ELF-1 (cell line): ENCODE results near the gene POLD2.
"Not testable (repeated sequence)": the region's sequence is repeated elsewhere in the genome, so short reads cannot be mapped to it uniquely, and the experiment has no call there.

Experiments used
- DNase-seq: peaks from one replicate; pipeline ENCODE4 v3.0.0-alpha.2; 2016; ENCODE audit warnings: low read depth, low spot score

Gene POLD2

GRCh38 chr7:44123190-44124003, at the start of gene POLD2:
Gene POLD2, minus strand, starts transcription at chr7:44123548. Its CDS starts 1,495 bp downstream, at chr7:44122053.
- DNase-seq = peak; percentile 97

- DNase-seq = no peak
Measured at GRCh38 chr7:44172803-44173424, 49.6 kb upstream of the POLD2 start.

DNA sequence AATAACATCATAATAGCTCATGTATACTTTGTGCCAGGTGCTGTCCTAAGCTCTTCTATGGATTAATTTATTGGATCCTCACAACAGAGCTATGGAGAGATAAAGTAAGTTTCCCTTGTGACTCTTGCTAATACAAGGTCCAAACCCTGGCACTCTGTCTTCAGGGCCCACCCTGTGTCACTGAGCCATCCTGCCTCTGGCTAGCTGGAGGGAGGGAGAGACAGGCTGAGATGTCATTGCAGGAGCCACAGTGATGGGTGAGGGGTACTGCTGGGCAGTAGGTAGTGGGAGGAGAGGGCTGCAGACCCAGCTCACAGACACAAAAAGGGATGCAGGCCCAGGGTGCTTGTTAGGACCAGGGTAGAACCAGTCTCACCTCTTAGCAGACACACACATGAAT, 49.0 kb upstream of the POLD2 start:
- DNase-seq = no peak

- DNase-seq = not testable (repeated sequence)
Measured at GRCh38 chr7:44171901-44172300, 48.6 kb upstream of the POLD2 start.

- no peak for DNase-seq
Measured at GRCh38 chr7:44167920-44168319, 44.6 kb upstream of the POLD2 start.

- peak; percentile 69 for DNase-seq
Measured at GRCh38 chr7:44163591-44163990, 40.2 kb upstream of the POLD2 start.

DNA sequence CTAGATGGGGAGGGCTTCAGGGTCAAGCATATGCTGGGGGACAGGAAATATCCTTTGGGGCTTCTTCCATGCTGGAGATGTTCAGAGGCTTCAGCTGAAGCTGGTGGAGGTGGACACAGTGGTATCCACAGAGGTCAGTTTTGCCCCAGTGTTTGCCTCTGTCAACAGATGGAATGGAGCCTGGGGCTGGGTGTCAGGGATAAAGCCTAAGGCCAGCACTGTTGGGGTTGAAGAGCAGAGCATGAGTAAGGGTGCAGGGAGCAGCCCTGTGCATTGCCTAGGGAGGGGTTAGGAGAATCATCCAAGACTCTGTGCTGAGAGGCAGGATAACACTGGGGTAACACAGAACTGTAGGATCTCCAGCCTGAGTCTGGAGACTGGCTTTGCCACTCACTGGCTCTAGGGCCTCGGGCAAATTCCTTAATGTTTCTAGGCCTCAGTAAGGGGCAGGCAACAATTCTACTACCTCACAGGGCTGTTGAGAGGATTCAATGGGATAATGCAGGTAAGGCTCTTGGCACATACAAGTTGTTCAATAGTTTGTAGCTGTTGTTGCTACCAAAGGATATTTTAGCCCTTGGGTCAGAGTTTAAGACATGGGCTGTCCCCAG, 39.5 kb upstream of the POLD2 start:
- DNase-seq = peak; percentile 69

GRCh38 chr7:44162179-44162578, 38.8 kb upstream of the POLD2 start:
- DNase-seq = no peak

GRCh38 chr7:44161371-44161770, 38.0 kb upstream of the POLD2 start:
- DNase-seq = no peak

GRCh38 chr7:44159824-44160630, 36.7 kb upstream of the POLD2 start:
- no peak for DNase-seq

- DNase-seq = no peak
Measured at GRCh38 chr7:44158873-44159631, 35.7 kb upstream of the POLD2 start.

- no peak for DNase-seq
Measured at GRCh38 chr7:44158096-44158872, 34.9 kb upstream of the POLD2 start.

GRCh38 chr7:44157116-44158080, 34.0 kb upstream of the POLD2 start:
- no peak for DNase-seq

GRCh38 chr7:44156453-44157010, 33.2 kb upstream of the POLD2 start:
- no peak for DNase-seq

DNA sequence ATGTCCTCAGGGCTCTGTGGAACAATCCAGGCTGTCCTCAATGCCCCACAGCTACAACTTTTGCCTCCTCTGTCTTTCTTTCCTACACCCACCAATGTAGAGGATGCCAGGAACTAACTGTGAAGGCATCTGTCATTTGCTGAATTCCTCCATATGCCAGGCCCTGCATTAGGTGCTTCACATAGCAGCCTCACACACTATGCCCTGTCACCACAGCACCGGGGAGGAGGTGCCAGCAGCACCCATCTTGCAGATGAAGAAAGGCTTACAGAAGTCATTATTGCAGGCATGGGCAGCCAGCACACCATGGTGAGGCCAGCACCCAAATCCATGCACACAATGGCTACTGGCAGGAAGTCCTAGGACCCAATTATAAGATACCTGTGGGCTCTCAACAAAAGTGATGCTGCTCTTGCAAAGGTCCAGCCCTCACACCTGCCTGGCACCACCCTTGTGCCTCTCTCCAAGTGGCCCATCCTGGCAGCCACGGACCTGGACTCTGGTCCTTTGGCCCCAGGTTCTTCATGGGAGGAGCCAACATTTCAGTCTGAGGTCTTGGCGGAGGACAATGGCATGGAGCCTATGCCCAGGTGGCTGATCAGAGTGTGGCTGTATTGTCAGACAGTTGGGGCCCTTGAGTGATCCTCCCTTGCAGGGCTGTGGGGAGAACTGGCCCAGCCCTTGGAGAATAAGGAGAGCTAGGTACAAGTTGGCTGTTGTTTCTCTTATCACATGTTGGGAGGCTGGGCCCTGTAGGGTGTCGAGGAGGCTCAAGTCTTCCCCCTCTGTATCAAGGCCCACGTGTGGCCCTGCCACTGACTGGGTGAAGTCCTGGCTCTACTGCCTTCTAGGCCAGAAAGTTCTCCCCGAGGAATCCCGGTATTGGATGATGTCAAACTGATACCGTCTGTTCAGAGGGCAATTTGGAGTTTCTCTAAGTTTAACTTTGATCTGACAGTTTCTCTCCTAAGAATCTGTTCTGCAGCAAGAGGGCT, 32.1 kb upstream of the POLD2 start:
- no peak for DNase-seq

DNA sequence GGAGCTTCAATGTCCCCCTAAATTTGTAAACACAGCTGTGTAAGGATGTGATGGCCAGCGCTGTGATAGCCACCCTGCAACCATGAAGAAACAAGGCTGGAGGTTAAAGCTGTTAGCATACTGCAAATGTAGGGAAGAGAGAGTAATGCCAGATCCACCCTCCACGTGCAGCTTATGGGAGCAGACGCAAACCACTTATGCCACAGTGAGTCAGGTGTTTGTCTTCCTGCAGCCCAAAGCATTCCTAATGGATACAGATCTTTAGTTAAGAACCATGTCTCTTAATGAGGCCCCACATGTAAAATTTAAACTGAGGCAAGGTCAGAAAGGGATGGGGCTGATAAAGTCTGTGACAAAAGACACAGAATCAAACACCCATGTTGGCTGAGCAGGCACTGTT, 31.4 kb upstream of the POLD2 start:
- no peak for DNase-seq

DNA sequence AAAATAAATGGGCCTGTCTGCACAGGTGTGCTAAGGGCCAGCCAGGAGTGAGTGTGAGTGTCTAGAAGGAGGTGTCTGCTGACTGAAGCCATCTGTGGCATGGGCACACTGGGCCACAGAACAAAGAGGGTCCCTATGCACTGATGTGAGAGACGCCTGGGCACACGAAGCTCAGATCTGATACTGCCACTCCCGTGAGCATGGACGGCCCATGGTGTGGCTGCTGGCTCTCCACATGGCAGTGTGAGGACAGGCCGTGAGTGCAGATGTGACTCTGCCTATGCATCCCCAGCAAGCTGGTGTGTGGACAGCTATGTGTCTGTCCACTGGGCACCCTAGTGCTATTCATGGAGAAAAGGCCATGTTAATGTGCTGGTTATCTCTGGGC, 30.6 kb upstream of the POLD2 start:
- DNase-seq = no peak
